ENCODE results near the gene PANK1.
"Not testable (repeated sequence)": the region's sequence is repeated elsewhere in the genome, so short reads cannot be mapped to it uniquely, and the experiment has no call there.

The PANK1 gene

GRCh38 chr10:89566095-89566950 lies 78.7 kb downstream of the PANK1 start:
- no peak for DNase-seq

- DNase-seq, result no peak
Measured at GRCh38 chr10:89565180-89565579, 79.9 kb downstream of the PANK1 start.

GRCh38 chr10:89563861-89564478 lies 81.1 kb downstream of the PANK1 start:
- DNase-seq, result no peak

- DNase-seq, result no peak
Measured at GRCh38 chr10:89563311-89563710, 81.7 kb downstream of the PANK1 start.

- no peak for DNase-seq
Measured at GRCh38 chr10:89556600-89556999, 88.4 kb downstream of the PANK1 start.

GRCh38 chr10:89555688-89556445 lies 89.2 kb downstream of the PANK1 start:
- DNase-seq, result no peak

GRCh38 chr10:89554433-89554832 lies 90.6 kb downstream of the PANK1 start:
- DNase-seq, result no peak

- no peak for DNase-seq
Measured at GRCh38 chr10:89553064-89553734, 91.8 kb downstream of the PANK1 start.

- DNase-seq, result no peak
Measured at GRCh38 chr10:89552213-89552612, 92.8 kb downstream of the PANK1 start.

- DNase-seq, result no peak
Measured at GRCh38 chr10:89550509-89550908, 94.5 kb downstream of the PANK1 start.

- no peak for DNase-seq
Measured at GRCh38 chr10:89549510-89549909, 95.5 kb downstream of the PANK1 start.

GRCh38 chr10:89548673-89549072 lies 96.4 kb downstream of the PANK1 start:
- DNase-seq, result no peak

GRCh38 chr10:89547853-89548513 lies 97.1 kb downstream of the PANK1 start:
- DNase-seq, result no peak

- DNase-seq, result not testable (repeated sequence)
Measured at GRCh38 chr10:89546651-89547050, 98.4 kb downstream of the PANK1 start.

GRCh38 chr10:89543841-89544240 lies 101.2 kb downstream of the PANK1 start:
- no peak for DNase-seq

GRCh38 chr10:89540420-89540949 lies 104.6 kb downstream of the PANK1 start:
- no peak for DNase-seq

- DNase-seq, result no peak
Measured at GRCh38 chr10:89537364-89537763, 107.7 kb downstream of the PANK1 start.

- DNase-seq, result no peak
Measured at GRCh38 chr10:89536013-89536354, 109.1 kb downstream of the PANK1 start.

- no peak for DNase-seq
Measured at GRCh38 chr10:89535171-89536012, 109.7 kb downstream of the PANK1 start, which contains the start of gene SLC16A12. TSS of gene SLC16A12 (minus strand) at chr10:89535594. CDS start at chr10:89462578, 73,016 bp downstream.

- no peak for DNase-seq
Measured at GRCh38 chr10:89534826-89535166, 110.2 kb downstream of the PANK1 start.
